Activated CD4-positive, alpha-beta T cell treated with anti-CD3 and anti-CD28 coated beads, Interleukin-2, Interleukin-4, amounts not matched to agents 100 ng/mL and 50 ng/mL, durations not matched to agents 16 hours and 8 hours (primary cell): ENCODE results near the gene DOK5.

Source experiments
- DNase-seq: peaks from one replicate; pipeline ENCODE4 v3.0.0-alpha.2; 2020; ENCODE audit warnings: low spot score

DOK5 gene

DNA sequence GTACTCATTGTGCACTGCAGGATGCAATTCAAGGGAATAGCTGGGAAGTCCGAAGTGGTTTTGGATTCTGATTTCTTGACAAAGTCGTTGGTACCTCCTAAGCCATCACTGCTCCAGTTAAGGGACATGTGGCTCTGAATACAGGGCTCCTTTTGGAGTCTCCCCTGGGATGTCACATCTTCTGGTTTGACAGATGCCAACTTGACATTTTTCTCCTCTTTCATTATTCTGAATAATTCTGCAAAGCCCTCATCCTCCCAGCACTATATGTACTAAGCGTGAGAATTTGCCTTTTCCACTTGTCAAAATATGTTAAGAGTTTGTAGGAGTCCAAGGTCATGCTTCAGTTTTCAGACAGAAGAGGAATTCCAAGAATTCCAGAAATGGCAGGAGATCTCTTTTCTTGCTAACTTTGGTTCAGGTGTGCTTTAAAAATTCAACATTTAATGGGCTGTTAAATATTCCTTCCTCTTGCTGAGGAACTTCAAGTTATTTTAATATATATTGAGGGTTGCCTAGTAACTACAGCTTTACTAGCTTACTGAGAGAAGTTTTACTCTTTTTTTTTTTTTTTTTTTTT, 38.7 kb downstream of the DOK5 start:
- DNase-seq, result no peak

DNA sequence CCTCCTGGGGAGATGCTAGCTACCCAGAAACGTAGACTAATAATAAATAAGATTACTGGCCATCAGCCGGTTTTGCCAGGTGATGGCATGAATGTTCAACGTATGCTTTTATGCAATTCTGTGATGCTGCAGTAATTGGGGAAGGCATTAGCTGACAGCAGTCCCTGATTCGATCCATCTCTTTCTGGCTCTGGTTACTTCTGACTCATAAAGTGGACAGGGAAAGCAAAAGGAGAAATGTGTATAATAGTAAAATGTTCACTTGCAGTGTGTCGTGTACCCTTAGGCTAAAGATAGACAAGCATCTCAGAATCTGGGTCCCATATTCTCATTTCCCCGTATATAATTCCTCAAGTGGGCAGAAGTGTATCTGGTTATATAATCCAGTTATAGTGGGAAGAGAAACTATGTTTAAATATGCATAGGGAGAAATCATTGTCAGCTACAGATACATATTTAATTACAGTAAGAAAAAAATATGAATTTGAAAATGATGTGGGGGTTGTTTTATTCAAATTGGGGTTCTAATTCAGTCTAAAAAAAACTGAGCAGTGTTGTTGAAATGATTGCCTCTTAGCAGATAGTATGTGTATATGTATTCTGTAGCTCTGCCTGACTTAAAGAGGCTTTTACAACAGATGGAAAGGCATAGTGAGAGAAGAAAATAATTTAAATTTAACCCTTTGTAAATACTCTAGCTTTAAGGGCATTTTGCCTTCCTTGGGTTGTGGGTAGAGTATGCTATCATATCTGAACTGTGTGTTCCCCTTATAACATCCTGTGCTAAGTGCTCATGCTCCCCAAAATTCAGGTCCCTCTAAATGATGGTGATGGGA, 40.6 kb downstream of the DOK5 start:
- no peak for DNase-seq

DNA sequence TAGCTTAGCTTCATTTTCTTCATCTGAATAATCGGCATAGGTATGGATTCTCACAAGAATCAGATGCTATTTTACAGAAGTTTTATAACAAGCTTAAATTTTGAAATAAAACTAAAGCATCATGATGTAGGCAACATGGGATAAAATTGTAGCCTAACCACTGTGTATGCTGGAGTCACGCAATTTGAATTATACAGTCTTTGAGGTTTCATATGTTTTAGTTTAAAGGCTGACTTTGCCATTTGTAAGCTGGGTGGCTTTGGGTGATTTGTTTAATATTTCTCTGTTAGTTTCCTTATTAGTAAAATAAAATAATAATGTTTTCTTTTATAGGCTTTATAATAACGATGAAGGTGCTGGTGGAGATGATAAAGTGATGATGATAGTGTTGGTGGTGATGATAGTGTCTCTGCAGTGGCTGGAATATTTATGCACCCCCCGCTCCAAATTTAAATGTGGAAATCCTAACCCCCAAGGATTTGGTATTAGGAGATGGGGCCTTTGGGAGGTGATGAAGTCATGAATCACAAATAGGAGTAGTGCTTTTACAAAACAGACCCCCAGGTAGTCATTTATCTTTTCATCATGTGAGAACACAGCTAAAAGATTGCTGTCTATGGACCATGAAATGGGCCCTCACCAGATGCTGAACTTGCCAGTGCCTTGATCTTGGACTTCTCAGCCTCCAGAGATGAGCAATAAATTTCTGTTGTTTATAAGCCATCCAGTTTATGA, 42.0 kb downstream of the DOK5 start:
- DNase-seq, result no peak

DNA sequence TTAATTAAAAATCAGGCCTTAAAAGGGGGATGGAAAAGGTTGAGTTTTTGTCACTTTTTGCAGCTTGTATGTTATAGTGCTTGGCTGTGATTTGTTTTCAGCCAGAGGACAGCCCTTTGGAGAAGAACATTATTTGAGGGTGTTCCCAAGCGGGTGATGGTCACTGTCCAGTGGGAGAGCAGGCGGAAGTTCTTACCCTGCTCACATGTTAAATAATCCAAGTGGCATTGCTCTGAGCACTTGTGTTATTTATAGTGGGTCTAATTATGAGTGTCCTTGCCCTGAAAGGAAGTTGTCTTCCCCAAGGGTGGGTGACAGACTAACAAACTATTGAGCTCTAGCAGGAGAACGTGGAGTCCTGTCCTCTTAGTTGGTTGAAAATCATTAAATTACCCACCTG, 49.5 kb downstream of the DOK5 start:
- no peak for DNase-seq

DNA sequence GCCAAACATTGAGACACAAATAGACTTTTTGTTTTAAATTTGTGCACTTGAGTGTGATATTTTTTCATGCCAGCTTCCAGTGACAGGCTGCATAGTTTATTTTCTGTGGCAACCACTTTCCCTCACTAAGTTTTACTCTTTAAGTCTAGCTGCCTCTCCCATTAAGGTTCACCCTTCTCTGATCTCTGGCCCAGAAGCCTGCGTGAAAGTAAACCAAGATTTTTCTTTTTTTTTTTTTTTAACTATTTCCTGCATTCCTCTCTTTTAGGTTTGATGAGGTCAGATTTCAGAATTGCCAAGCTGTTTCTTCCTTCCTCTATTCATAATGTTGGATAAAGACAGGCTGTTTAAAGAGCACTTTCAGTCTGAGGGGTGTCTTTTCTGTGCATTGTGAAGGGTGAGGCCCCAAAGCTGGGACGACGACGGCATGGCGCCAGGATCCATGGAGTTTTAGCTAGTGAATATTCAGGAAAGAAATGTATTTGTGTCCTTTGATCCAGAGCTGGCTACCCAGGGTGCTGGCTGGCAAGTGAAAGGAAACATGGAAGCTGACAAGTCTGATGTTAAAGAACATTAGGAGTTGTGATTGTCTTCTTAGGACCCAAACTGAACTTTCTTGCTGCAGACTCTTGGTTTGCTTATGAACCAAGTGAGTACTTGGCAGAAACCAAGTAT, 50.7 kb downstream of the DOK5 start:
- no peak for DNase-seq

DNA sequence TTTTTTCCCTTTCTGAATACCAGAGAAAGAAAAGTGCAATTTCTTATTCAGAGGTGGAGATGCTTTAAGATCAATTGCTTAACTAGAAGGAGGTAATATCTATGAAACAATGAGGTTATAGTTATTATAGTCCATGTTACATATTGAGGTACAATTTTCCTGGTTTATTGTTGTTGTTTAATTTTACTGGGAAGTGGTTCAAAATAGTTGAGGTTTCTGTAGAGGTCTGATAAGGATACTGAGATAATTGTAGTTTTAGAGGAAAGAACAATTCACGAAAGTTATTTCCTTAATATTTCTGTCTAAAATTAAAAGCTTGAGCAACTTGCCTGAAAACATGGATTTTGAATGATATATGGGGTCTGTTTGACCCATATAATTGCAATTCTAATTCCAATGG, 51.4 kb downstream of the DOK5 start:
- no peak for DNase-seq

DNA sequence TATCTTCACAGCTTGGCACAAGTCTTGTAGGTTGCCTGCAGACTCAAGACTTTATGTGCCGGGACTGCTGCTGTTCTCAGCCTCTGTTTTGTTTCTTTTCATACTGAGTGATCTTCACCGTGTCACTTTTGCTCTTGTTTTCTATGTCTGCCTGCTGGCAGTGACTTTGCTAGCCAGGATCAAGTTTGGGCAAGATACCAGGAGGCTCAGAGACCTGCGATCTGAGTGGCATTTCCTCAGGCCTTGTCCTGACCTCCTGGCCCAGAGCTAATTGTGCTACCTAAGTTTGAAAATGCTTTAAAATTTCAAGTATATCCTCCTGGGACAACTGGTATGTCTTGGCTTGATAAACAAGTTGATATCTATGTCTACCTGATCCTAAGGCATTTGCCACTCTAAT, 57.2 kb downstream of the DOK5 start:
- DNase-seq, result no peak

DNA sequence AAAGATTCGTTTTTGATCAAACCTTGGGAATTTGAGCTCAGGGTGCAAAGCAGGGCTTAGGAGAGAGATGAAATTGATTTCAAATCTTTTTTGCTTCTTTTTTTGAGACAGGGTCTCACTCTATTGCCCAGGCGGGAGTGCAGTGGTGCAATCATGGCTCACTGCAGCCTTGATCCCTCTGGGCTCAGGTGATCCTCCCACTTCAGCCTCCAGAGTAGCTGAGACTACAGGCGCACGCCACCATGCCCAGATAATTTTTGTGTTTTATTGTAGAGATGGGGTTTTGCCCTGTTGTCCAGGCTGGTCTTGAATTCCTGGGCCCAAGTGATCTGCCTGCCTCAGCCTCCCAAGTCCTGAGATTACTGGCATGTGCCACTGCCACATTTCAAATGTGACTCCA, 58.7 kb downstream of the DOK5 start:
- DNase-seq, result no peak

DNA sequence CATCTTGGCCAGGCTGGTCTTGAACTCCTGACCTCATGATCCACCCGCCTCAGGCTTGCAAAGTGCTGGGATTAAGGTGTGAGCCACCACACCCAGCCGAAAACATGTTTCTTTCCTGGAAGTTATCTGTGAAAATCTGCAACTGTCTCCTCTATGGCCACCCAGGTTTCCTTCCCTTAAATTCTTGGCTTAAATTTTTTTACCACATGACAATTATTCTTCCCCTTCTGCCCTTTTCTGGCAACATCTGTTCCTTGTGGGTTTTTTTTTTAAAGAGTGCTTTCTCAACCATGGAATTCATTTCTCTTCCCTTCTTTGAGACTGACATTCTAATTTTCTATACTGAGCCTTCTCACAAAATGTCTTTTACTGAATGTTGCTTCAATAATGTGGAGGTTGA, 59.6 kb downstream of the DOK5 start:
- no peak for DNase-seq

DNA sequence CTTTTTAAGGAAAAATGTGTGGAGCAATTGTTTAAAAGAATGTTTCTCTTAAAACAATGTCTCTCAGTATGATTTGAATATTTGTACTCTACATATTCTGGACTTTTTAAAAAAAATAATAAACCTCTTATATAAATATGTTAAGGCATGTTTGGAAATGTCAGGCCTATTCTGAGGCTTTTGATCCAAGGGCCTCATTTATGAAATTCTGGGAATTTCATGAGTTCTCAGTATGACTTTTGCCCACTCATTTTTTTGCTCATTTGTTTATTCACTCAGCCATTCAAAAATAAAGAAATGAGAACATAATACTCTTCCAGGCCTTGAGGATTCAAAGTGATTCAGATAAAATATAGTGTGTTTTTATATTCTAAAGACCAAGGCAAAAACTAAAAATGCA, 60.4 kb downstream of the DOK5 start:
- DNase-seq, result no peak

DNA sequence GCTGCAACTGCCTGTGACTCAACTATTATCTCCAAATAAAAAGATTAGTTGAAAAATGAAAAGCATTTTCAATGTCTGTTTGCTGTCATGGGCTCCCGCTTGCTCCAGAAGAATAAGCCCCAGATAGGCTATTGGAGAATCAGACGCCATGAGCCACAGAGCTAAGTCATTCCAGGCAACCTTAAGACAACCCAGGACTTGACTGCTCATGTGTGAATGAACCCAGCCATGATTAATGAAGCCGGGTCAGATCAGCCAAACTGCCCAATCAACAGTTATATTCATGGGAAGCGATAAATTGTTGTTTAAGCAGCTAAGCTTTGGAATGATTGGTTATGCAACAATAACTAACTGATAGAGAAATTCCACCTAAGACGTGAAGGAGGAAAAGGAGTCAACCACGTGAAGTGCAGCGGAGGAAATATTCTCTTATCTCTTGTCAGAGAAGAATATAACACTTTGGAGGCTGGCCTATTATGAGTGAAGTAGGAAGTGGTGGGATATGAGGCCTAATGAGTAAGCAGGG, 64.2 kb downstream of the DOK5 start:
- DNase-seq, result no peak

DNA sequence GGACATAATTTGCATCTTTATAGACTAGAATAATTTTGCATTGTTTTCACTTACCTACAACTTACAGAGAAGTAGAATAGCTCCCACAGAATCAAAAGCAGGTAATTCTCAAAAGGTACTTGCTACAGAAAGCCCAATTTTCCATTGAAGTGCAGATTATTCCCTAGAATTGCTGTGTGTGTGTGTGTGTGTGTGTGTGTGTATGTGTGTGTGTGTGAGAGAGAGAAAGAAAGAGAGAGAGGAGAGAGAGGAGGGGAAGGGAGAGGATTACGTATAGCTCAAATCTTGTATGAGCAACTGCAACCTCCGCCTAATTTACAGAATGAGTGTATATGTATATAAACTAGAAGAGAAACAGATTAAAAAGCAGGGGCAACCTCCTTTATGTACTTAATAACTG, 68.0 kb downstream of the DOK5 start:
- DNase-seq, result no peak

DNA sequence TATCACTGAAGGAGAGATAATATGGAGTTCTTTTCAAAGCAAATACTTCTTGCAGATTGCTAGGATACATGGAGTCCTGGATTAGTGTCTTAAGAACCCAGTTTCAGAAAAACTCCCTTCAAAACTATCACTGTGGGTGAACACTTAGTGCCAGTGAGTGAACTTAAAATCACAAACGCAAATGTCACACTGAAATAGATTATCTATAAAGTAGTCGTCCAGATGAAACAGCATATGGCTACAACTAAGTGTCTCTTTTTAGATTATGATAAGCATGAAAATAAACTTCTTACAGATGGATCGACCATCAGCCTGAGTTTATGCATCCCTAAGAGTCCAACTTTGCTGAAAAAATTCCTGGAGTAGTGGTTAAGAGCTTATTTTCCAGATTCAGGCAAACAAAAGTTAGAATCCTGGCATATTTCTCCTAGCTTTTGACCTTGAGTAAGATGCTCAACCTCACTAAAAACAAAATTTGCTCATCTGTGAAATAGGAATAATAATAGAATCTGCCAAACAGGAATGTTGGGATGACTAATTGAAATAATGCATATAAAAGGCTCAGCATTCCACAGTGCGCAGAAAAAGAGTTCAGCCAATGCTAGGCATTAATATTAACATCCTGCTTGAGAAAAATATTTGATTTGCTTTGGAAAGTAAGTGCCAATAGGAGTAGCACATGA, 70.4 kb downstream of the DOK5 start:
- no peak for DNase-seq

DNA sequence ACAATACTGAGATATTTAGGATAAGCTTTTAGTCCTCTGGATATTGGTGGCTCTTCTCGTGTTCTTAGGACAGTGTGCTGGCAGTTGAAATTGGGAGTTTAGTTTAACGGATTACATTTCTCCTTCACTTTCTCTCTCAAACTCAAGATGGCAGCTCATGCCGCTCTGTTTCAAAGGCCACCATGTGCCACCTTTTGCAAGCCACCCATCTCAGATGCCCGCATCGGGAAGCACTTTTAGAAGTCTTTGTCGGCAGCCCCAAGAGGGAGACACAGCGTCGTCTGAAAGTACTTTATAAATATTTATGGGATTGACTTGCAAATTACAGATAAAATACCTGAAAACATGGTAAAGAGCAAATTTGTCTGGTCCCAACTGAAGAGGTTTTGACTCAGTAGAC, 73.5 kb downstream of the DOK5 start:
- DNase-seq, result no peak

DNA sequence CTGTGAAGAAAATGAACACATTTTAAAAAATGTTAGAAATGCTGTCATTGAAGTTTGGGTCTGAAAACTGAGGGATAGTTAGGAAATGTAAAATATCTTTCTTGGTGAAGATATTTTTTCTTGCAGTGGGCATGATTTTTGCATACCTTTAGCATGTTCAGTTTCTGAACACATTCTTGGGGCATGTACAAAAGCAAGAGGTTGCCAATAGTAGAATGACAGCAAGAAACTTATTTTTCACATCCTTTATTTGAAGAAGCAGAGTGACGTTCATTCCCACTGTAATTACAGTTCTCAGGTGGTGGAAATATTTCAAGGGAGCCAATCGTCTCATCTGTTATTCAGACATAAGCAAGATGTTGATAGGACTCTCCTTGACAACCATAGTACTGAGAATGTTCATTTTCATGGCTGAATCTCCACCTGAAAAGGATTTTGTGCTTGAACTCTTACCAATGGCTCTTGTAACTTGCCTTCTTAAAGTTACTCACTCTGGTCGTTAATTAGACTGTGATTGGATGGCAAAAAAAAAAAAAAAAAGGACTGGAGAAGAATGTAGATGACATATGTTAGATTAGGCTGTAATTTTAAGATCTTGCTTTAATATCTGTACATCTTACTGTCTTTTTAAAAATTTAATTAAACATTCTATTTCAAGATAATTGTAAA, 74.4 kb downstream of the DOK5 start:
- no peak for DNase-seq

DNA sequence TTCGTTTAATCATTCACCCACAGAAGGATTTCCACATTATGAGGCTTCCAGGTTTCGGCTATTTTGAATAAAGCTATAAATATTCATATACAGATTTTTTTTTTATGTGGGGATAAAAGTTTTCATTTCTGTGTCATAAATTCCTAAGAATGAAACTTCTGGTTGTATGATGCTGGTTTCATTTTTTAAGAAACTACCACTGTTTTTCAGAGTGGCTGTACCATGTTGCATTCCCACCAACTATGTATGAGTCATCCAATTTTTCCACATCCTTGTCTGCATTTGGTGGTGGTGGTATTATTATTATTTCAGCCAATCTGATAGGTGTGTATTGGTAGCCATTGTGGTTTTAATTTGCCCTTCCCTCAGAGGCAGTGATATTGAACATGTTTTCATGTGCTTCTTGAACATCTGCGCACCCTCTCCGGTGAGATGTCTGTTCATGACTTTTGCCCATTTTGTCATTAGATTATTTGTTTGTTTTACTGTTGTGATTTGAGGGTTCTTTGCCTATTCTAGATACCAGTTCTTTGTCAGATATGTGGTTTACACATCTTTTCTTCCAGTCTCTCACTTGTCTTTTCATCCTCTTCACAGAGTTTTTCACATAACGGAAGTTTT, 75.5 kb downstream of the DOK5 start:
- DNase-seq, result no peak

DNA sequence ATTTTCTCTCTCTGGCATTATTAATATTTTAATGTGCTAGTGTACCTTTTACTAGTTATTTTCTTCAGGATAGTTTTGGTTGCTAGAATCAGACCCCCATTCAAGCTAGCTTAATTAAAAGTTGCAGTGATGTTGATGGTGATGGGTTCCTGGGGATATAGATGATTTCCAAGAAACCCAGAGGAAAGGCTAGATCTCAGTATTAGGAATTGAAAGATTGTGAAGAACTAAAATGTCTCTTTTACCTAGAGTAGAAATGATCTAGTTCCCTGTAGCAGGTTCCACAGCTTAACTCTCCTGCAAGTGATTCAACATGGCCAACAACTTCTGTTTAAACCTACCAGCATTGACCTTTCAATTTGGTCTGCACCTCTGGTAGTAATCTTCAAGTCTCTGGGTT, 78.6 kb downstream of the DOK5 start:
- no peak for DNase-seq

DNA sequence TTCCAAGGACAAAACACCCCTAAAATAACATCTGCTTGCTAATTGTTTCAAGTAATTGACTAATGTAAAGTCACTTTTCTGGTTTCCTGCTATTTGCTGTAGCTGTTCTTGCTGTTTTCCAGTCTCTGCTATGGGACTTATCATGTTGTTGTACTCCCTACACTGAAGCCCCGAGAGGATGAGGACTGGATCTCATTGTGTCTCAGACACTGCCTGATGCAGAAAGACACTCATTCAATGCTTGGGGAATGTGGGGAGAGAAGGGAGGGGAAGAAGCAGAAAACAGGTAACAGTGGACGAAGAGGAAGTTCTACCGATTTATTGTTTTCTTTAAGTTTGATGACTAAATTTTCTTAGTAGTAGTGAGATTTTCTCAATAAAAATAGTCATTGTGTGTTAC, 79.8 kb downstream of the DOK5 start:
- DNase-seq, result no peak

DNA sequence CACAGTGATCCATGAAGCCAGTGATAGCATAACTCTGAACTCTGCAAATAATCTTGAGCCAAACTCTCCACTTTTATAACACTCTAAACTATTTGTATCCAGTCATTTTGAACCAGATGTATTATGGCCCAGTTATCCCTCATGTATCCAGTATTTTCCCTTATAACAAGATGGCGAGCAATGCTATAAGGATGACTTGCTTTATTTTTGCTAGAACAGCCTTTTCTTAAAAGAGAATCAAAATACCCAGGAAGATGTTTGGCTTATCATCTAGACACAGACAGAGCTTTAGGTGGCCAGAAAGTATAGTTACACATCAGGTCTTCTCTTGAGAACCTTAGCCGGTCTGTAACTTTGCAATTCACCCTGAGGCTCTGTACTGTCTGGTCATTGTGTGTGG, 81.0 kb downstream of the DOK5 start:
- no peak for DNase-seq

DNA sequence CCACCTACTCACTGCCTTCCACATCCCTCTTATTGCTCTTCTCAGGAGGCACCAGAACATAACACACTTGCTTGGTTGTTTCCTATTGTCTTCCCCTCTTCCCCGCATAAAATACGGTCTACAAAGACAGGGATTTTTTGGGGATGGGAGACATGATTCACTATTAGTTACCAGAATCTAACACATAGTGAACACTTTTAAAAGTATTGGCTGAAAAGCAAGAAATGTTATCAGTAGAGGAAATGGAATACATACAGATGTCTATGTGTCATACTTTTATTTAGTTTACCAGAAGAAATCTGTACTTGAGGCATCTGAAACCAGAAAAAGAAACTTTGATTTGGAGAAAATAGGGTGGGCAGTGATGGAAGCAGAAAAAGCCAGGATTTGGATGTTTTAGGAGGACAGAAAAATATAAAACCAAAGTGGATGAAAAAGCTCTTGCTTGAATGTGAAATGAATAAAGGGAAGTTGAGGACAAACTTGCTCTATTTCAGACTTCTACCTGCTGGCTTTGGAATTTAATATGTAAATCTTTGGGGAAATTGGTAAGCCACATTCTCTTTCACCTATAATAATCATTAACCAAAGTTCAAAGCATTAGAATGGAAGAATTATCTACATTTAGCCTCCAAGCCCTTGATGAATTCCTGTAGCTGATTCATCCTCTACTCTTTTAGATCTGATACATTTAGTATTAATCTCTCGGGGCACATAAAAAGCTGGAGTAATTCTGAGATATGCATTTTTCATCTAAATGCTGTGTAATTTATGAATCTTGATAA, 82.6 kb downstream of the DOK5 start:
- no peak for DNase-seq
